GM10847 (cell line): ENCODE results near the gene PITX1.

ENCODE experiments used
- POLR2A ChIP-seq: IDR thresholded peaks from 2 replicates; pipeline ENCODE4 v1.6.1; 2011; ENCODE audit not compliant: insufficient read length; ENCODE audit errors: extremely low read depth

Gene PITX1

GRCh38 chr5:135029477-135030122, 4.4 kb downstream of the PITX1 start:
- no peak for TF ChIP-seq POLR2A

GRCh38 chr5:135028791-135029476, 5.1 kb downstream of the PITX1 start:
- TF ChIP-seq POLR2A: no peak

- TF ChIP-seq POLR2A: no peak
These were observed 6.1 kb downstream of the PITX1 start for GRCh38 chr5:135027697-135028615.

GRCh38 chr5:135027266-135027696, 6.7 kb downstream of the PITX1 start:
- TF ChIP-seq POLR2A: no peak

- no peak for TF ChIP-seq POLR2A
These were observed 7.3 kb downstream of the PITX1 start for GRCh38 chr5:135026645-135027265.

- no peak for TF ChIP-seq POLR2A
These were observed 8.0 kb downstream of the PITX1 start for GRCh38 chr5:135025730-135026644.

GRCh38 chr5:135024956-135025729, 8.9 kb downstream of the PITX1 start:
- no peak for TF ChIP-seq POLR2A

GRCh38 chr5:135020111-135020895, 13.7 kb downstream of the PITX1 start:
- no peak for TF ChIP-seq POLR2A

- TF ChIP-seq POLR2A: no peak
These were observed 14.7 kb downstream of the PITX1 start for GRCh38 chr5:135019314-135019713.

- no peak for TF ChIP-seq POLR2A
These were observed 15.6 kb downstream of the PITX1 start for GRCh38 chr5:135018457-135018856.

GRCh38 chr5:135016861-135017290, 17.2 kb downstream of the PITX1 start:
- no peak for TF ChIP-seq POLR2A

GRCh38 chr5:135015942-135016341, 18.1 kb downstream of the PITX1 start:
- TF ChIP-seq POLR2A: no peak
